ENCODE measurements around the gene KRT71.
A peak's percentile ranks its signal among the peaks of the same experiment; 100 is the strongest.

DNA sequence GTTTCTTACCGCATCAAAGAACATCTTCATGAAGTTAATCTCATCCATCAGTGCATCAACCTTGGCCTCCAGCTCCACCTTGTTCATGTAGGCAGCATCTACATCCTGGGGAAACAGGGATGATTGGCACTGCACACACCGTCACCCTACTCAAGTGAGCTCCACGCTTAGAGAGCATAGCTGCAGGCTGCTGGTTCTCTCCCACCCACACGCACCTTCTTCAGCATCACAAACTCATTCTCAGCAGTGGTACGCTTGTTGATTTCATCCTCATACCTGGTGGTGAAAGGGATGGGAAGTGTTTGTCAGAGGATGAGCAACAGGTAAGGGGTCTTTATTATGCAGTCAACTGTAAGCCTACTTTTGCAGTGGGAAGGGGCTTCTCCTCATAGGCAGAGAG lies 35.1 kb downstream of the KRT71 start:
- TF ChIP-seq, protein P1, sequence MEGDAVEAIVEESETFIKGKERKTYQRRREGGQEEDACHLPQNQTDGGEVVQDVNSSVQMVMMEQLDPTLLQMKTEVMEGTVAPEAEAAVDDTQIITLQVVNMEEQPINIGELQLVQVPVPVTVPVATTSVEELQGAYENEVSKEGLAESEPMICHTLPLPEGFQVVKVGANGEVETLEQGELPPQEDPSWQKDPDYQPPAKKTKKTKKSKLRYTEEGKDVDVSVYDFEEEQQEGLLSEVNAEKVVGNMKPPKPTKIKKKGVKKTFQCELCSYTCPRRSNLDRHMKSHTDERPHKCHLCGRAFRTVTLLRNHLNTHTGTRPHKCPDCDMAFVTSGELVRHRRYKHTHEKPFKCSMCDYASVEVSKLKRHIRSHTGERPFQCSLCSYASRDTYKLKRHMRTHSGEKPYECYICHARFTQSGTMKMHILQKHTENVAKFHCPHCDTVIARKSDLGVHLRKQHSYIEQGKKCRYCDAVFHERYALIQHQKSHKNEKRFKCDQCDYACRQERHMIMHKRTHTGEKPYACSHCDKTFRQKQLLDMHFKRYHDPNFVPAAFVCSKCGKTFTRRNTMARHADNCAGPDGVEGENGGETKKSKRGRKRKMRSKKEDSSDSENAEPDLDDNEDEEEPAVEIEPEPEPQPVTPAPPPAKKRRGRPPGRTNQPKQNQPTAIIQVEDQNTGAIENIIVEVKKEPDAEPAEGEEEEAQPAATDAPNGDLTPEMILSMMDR (IDR thresholded peaks at IDR 0.05) = no peak
- TF ChIP-seq POLR2AphosphoS5 (IDR thresholded peaks at IDR 0.05) (peak in 1 of 3 donors; percentile 23), POLR2A (IDR thresholded peaks at IDR 0.05) (no peak)
